ENCODE data around the gene KLHDC4.
A peak's percentile ranks its signal among the peaks of the same experiment; 100 is the strongest.
"Not testable (repeated sequence)": the region's sequence is repeated elsewhere in the genome, so short reads cannot be mapped to it uniquely, and the experiment has no call there.

Gene KLHDC4

DNA sequence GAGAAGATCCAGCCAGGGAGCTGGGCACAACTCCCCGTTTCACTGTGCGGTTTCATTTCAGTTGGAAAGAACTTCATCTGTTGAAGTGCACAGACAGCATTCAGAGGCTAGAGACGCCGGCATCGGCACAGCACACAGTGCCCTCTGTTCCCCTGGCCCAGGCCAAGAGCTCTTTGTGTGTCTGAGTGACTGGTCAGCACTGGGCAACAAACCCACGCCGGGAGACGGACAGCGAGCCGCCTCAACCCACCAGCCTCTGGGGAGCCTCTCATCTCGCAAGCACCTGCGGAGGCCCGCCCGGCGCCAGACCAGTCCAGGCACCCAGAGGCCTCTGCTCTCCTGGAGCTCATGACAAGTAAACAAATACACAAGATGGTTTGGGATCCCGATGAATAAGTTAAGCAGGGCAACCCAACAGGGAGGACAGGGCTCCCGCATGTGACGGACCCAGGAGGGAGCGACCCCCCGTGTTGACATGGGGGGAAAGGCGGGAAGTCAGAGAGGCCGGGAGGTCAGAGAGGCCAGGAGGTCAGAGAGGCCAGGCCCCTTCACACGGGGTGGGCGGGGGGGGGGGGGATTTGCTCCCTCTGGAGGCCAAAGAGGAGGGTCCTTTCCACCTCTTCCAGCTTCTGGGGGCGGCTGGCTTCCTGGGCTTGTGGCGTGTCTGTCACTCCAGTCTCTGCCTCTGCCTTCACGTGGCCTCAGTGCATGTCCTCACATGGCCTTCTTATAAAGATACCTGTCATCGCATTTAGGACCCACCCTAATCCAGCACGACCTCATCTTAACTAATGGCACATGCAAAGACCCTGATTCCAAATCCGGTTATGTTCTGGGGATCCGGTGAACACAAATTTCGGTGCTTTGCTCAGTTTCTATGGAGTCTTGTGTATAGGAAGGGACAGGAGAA lies 25.8 kb upstream of the KLHDC4 start:
- Histone ChIP-seq H3K27me3 (ENCODE audit: insufficient read depth, poor library complexity, severe bottlenecking) (no peaks in the 10 kb centered on the region), H3K36me3 (ENCODE audit: low read depth) (no peaks in the 10 kb centered on the region), H3K4me3 (ENCODE audit: severe bottlenecking) (no peak overlapping the region), H3K9me3 (ENCODE audit: severe bottlenecking) (peaks cover 3% of the 10 kb centered on the region), H3K27ac (ENCODE audit: poor library complexity, severe bottlenecking) (peak overlapping the region; percentile 99), H3K4me1 (ENCODE audit: insufficient read depth, poor library complexity, severe bottlenecking) (peaks cover 36% of the 10 kb centered on the region)
- TF ChIP-seq, protein P1, sequence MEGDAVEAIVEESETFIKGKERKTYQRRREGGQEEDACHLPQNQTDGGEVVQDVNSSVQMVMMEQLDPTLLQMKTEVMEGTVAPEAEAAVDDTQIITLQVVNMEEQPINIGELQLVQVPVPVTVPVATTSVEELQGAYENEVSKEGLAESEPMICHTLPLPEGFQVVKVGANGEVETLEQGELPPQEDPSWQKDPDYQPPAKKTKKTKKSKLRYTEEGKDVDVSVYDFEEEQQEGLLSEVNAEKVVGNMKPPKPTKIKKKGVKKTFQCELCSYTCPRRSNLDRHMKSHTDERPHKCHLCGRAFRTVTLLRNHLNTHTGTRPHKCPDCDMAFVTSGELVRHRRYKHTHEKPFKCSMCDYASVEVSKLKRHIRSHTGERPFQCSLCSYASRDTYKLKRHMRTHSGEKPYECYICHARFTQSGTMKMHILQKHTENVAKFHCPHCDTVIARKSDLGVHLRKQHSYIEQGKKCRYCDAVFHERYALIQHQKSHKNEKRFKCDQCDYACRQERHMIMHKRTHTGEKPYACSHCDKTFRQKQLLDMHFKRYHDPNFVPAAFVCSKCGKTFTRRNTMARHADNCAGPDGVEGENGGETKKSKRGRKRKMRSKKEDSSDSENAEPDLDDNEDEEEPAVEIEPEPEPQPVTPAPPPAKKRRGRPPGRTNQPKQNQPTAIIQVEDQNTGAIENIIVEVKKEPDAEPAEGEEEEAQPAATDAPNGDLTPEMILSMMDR (IDR thresholded peaks at IDR 0.05; ENCODE audit: poor library complexity, severe bottlenecking), result no peak
- DNase-seq (ENCODE audit: low spot score) (no peak), ATAC-seq (ENCODE audit: low read depth) (no peak)

DNA sequence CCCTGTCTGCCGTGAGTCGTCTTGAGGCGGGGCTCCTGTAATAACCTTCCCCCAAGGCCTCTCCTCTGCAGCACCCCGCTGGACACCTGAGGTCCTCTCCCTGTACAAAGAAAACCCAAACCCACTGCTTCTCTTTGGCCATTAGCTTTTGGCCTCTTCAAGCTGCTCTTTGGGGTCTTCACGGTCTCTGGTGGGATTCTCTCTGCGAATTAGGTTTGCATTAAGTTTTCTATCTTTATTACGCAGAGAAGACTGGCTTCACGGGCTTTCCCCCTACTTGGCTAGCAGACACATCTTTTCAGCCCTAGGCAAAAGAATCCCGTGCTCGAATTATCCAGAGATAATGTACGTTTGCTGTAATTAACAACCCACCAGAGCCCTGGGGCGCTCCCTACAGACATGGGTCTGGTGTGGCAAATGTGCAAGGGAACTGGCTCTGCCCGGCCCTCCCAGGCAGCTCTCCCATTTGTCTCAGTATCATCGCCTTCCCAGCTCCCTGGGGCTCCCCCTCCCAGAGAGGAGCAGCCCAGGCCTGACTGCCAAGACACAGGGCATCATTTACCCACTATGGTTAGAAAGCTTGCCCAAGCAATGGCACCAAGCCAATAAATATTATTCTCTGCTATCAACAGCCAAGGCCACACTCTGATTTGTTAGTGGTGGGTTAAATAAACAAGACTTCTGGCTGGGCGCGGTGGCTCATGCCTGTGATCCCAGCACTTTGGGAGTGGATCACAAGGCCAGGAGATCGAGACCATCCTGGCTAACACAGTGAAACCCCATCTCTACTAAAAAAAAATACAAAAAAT lies 24.7 kb upstream of the KLHDC4 start:
- ATAC-seq (ENCODE audit: low read depth) (peak; percentile 68), DNase-seq (ENCODE audit: low spot score) (peak; percentile 86)
- Histone ChIP-seq H3K27me3 (ENCODE audit: insufficient read depth, poor library complexity, severe bottlenecking) (no peaks in the 10 kb centered on the region), H3K4me1 (ENCODE audit: insufficient read depth, poor library complexity, severe bottlenecking) (peaks cover 36% of the 10 kb centered on the region), H3K9me3 (ENCODE audit: severe bottlenecking) (peaks cover 3% of the 10 kb centered on the region), H3K36me3 (ENCODE audit: low read depth) (no peaks in the 10 kb centered on the region), H3K4me3 (ENCODE audit: severe bottlenecking) (no peak overlapping the region), H3K27ac (ENCODE audit: poor library complexity, severe bottlenecking) (peak overlapping the region; percentile 99)
- TF ChIP-seq, protein P1 (IDR thresholded peaks at IDR 0.05; ENCODE audit: poor library complexity, severe bottlenecking), result peak; percentile 9

DNA sequence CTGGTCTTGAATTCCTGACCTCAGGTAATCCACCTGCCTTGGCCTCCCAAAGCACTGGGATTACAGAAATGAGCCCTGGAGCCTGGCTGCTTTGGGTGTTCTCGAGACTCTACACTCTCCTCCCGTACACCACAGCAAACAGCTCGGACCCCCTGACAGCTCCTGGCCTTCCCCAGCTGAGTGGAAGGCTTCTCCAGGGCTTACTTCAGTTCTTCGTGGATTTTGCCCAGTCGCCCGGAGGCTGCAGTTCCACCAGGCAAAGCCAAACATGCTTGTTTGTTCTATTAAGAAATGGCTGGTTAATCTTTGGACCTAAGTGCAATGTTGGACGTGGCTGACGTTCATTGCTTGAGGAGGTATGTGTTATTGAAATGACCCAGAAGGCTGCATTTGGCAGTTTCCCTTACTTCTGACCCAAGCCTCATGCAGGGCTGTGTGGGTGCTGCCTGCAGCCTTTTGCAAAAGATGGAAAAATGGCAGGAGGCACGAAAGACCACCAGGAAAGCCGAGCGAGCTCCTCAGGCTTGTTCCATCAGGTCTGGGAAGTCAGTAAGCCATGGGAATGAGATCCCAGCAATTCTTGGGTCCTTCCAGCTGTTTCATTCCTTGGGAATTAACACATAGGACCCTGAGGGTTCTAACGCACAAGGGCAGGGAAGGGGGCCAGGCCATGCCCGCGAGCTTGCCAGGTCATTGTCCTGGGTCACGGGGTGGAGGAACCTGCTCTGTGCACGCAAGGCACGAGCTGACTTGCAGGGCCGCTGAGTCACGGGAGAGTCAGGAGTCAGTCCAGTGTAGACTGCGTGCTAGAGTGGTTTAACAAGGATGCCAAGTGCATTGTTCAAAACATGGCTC lies 23.9 kb upstream of the KLHDC4 start:
- Histone ChIP-seq H3K27me3 (ENCODE audit: insufficient read depth, poor library complexity, severe bottlenecking) (no peaks in the 10 kb centered on the region), H3K4me3 (ENCODE audit: severe bottlenecking) (no peak overlapping the region), H3K4me1 (ENCODE audit: insufficient read depth, poor library complexity, severe bottlenecking) (peaks cover 36% of the 10 kb centered on the region), H3K27ac (ENCODE audit: poor library complexity, severe bottlenecking) (peak overlapping the region; percentile 99), H3K9me3 (ENCODE audit: severe bottlenecking) (peaks cover 3% of the 10 kb centered on the region), H3K36me3 (ENCODE audit: low read depth) (no peaks in the 10 kb centered on the region)
- ATAC-seq (ENCODE audit: low read depth) (peak; percentile 89), DNase-seq (ENCODE audit: low spot score) (peak; percentile 100)
- TF ChIP-seq, protein P1 (IDR thresholded peaks at IDR 0.05; ENCODE audit: poor library complexity, severe bottlenecking), result no peak

DNA sequence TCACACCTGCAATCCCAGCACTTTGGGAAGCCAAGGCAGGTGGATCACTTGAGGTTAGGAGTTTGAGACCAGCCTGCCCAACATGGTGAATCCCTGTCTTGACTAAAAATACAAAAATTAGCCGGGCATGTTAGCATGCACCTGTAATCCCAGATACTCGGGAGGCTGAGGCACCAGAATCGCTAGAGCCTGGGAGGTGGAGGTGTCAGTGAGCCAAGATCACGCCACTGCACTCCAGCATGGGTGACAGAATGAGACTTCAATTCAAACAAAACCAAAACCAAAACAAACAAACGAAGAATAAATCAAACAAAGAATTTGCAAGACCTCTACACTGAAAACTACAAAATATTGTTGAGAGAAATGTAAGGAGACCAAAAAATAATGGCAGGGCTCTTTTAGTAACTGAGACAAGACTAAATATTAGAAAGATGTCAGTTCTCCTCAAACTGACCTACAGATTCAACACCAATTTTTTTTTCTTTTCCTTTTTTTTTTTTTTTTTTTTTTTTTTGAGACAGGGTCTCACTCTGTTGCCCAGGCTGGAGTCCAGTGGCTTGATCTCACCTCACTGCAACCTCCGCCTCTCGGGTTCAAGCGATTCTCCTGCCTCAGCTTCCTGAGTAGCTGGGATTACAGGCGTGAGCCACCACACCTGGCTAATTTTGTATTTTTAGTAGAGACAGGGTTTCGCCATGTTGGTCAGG lies 23.1 kb upstream of the KLHDC4 start:
- Histone ChIP-seq H3K4me1 (ENCODE audit: insufficient read depth, poor library complexity, severe bottlenecking) (peaks cover 32% of the 10 kb centered on the region), H3K27ac (ENCODE audit: poor library complexity, severe bottlenecking) (peak overlapping the region; percentile 99)
- not testable (repeated sequence) for H3K4me3 ChIP-seq (ENCODE audit: severe bottlenecking); H3K36me3 ChIP-seq (ENCODE audit: low read depth); H3K9me3 ChIP-seq (ENCODE audit: severe bottlenecking); DNase-seq (ENCODE audit: low spot score); H3K27me3 ChIP-seq (ENCODE audit: insufficient read depth, poor library complexity, severe bottlenecking); ATAC-seq (ENCODE audit: low read depth)

DNA sequence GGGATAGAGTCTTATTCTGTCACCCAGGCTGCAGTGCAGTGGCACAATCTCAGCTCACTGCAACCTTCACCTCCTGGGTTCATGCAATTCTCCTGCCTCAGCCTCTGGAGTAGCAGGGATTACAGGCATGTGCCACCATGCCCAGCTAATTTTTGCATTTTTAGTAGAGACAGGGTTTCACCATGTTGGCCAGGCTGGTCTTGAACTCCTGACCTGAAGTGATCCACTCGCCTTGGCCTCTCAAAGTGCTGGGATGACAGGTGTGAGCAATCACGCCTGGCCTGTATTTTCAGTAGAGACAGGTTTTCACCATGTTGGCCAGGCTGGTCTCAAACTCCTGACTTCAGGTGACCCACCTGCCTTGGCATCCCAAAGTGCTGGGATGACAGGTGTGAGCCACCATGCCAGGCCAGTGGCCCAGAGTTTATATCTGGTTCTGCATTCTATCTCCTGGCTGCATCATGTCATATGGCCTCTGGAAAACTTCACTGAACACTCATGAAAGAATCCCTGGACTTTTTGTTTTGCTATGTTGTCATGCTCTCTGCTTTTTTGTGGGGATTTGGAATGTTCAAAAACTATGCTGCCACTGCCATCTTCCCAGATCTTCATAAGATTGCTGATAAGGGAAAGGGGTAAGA lies 21.8 kb upstream of the KLHDC4 start:
- not testable (repeated sequence) for H3K9me3 ChIP-seq (ENCODE audit: severe bottlenecking); H3K27me3 ChIP-seq (ENCODE audit: insufficient read depth, poor library complexity, severe bottlenecking); H3K4me3 ChIP-seq (ENCODE audit: severe bottlenecking); H3K36me3 ChIP-seq (ENCODE audit: low read depth); DNase-seq (ENCODE audit: low spot score); ATAC-seq (ENCODE audit: low read depth)
- Histone ChIP-seq H3K27ac (ENCODE audit: poor library complexity, severe bottlenecking) (peak overlapping the region; percentile 99), H3K4me1 (ENCODE audit: insufficient read depth, poor library complexity, severe bottlenecking) (peaks cover 25% of the 10 kb centered on the region)

All from RWPE2 (cell line).